Measurements from ENCODE around the gene ZNF219.

DNA sequence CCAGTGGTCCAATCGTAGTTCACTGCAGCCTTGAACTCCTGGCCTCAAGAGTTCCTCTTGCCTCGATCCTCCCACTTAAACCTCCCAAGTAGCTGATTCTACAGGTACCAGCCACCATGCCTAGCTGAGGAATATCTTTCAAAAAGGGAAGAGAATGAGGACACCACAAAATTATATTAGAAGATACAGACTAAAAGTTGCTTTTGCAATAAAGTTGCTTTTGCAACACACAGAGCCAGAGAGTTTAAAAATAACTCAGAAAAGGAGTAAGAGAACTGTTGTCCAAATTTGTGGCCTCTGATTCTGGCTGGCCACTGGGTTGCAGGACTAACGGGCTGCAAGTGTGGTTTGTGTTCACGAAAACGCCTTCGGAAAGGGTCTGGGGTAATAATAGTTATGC lies 22.2 kb upstream of the ZNF219 start:
- TF ChIP-seq, protein P1, sequence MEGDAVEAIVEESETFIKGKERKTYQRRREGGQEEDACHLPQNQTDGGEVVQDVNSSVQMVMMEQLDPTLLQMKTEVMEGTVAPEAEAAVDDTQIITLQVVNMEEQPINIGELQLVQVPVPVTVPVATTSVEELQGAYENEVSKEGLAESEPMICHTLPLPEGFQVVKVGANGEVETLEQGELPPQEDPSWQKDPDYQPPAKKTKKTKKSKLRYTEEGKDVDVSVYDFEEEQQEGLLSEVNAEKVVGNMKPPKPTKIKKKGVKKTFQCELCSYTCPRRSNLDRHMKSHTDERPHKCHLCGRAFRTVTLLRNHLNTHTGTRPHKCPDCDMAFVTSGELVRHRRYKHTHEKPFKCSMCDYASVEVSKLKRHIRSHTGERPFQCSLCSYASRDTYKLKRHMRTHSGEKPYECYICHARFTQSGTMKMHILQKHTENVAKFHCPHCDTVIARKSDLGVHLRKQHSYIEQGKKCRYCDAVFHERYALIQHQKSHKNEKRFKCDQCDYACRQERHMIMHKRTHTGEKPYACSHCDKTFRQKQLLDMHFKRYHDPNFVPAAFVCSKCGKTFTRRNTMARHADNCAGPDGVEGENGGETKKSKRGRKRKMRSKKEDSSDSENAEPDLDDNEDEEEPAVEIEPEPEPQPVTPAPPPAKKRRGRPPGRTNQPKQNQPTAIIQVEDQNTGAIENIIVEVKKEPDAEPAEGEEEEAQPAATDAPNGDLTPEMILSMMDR (IDR thresholded peaks at IDR 0.05), result no peak
- TF ChIP-seq MYBL2 (CRISPR knock-in tag; IDR thresholded peaks at IDR 0.05), result no peak
- TF ChIP-seq, protein P2, sequence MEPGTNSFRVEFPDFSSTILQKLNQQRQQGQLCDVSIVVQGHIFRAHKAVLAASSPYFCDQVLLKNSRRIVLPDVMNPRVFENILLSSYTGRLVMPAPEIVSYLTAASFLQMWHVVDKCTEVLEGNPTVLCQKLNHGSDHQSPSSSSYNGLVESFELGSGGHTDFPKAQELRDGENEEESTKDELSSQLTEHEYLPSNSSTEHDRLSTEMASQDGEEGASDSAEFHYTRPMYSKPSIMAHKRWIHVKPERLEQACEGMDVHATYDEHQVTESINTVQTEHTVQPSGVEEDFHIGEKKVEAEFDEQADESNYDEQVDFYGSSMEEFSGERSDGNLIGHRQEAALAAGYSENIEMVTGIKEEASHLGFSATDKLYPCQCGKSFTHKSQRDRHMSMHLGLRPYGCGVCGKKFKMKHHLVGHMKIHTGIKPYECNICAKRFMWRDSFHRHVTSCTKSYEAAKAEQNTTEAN (CRISPR knock-in tag; IDR thresholded peaks at IDR 0.05), result no peak
- no peak for TF ChIP-seq HMGA2 (CRISPR knock-in tag; IDR thresholded peaks at IDR 0.05)
- no peak for TF ChIP-seq CREM (CRISPR knock-in tag; IDR thresholded peaks at IDR 0.05)
- TF ChIP-seq, protein P3, sequence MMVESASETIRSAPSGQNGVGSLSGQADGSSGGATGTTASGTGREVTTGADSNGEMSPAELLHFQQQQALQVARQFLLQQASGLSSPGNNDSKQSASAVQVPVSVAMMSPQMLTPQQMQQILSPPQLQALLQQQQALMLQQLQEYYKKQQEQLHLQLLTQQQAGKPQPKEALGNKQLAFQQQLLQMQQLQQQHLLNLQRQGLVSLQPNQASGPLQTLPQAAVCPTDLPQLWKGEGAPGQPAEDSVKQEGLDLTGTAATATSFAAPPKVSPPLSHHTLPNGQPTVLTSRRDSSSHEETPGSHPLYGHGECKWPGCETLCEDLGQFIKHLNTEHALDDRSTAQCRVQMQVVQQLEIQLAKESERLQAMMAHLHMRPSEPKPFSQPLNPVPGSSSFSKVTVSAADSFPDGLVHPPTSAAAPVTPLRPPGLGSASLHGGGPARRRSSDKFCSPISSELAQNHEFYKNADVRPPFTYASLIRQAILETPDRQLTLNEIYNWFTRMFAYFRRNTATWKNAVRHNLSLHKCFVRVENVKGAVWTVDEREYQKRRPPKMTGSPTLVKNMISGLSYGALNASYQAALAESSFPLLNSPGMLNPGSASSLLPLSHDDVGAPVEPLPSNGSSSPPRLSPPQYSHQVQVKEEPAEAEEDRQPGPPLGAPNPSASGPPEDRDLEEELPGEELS (CRISPR knock-in tag; IDR thresholded peaks at IDR 0.05), result no peak
- no peak for TF ChIP-seq ESRRA (CRISPR knock-in tag; IDR thresholded peaks at IDR 0.05; ENCODE audit: borderline replicate concordance)
- TF ChIP-seq NR1H2 (CRISPR knock-in tag; IDR thresholded peaks at IDR 0.05), result no peak
- no peak for TF ChIP-seq ELF4 (CRISPR knock-in tag; IDR thresholded peaks at IDR 0.05; ENCODE audit: low read depth)
- TF ChIP-seq ZNF232 (CRISPR knock-in tag; IDR thresholded peaks at IDR 0.05), result no peak
- TF ChIP-seq, protein P4, sequence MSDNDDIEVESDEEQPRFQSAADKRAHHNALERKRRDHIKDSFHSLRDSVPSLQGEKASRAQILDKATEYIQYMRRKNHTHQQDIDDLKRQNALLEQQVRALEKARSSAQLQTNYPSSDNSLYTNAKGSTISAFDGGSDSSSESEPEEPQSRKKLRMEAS (CRISPR knock-in tag; IDR thresholded peaks at IDR 0.05), result no peak
- TF ChIP-seq, protein P5, sequence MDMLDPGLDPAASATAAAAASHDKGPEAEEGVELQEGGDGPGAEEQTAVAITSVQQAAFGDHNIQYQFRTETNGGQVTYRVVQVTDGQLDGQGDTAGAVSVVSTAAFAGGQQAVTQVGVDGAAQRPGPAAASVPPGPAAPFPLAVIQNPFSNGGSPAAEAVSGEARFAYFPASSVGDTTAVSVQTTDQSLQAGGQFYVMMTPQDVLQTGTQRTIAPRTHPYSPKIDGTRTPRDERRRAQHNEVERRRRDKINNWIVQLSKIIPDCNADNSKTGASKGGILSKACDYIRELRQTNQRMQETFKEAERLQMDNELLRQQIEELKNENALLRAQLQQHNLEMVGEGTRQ (CRISPR knock-in tag; IDR thresholded peaks at IDR 0.05), result no peak
- no peak for TF ChIP-seq SP1 (CRISPR knock-in tag; conservative IDR thresholded peaks at IDR 0.05)
- no peak for TF ChIP-seq KAT7 (CRISPR knock-in tag; IDR thresholded peaks at IDR 0.05; ENCODE audit: borderline replicate concordance)

Measured in WTC11 (cell line).